H9 (cell line): ENCODE results near the gene NUP214. TPM values are rescaled to one million over a fixed set of nuclear protein-coding genes. Genes with fewer than 3 reads are reported as not detected.

Experiments used
- DNase-seq: peaks from one replicate; pipeline ENCODE4 v3.0.0-alpha.2; 2017
- H2AFZ ChIP-seq: one replicate; pipeline ENCODE4 v1.6.1; 2013; ENCODE audit warnings: mild to moderate bottlenecking, low read length, control low read depth, moderate library complexity
- H2AK5ac ChIP-seq: 2 replicates; pipeline ENCODE4 v1.6.1; 2013; ENCODE audit warnings: low read length, control low read depth, mixed read lengths; ENCODE audit not compliant: insufficient read length
- H2BK120ac ChIP-seq: one replicate; pipeline ENCODE4 v1.6.1; 2013; ENCODE audit warnings: low read depth, mild to moderate bottlenecking, low read length, control low read depth, inconsistent platforms; ENCODE audit not compliant: poor library complexity, severe bottlenecking
- H2BK12ac ChIP-seq: 2 replicates; pipeline ENCODE4 v1.6.1; 2013; ENCODE audit warnings: low read length, control low read depth, mixed read lengths, low read depth; ENCODE audit not compliant: insufficient read length
- H2BK15ac ChIP-seq: 2 replicates; pipeline ENCODE4 v1.6.1; 2013; ENCODE audit warnings: low read depth, low read length, control low read depth
- H2BK20ac ChIP-seq: one replicate; pipeline ENCODE4 v1.6.1; 2013; ENCODE audit warnings: low read depth, mild to moderate bottlenecking, low read length, control low read depth, inconsistent platforms; ENCODE audit not compliant: poor library complexity, severe bottlenecking
- H2BK5ac ChIP-seq: 2 replicates; pipeline ENCODE4 v1.6.1; 2013; ENCODE audit warnings: low read length, control low read depth, mixed read lengths; ENCODE audit not compliant: insufficient read length
- H3K14ac ChIP-seq: 2 replicates; pipeline ENCODE4 v1.6.1; 2013; ENCODE audit warnings: low read length, control low read depth; ENCODE audit not compliant: insufficient read depth
- H3K18ac ChIP-seq: 2 replicates; pipeline ENCODE4 v1.6.1; 2013; ENCODE audit warnings: low read depth, mild to moderate bottlenecking, mixed read lengths, low read length, control low read depth; ENCODE audit not compliant: insufficient read length
- H3K23ac ChIP-seq: 2 replicates; pipeline ENCODE4 v1.6.1; 2013; ENCODE audit warnings: low read length, control low read depth, mixed read lengths, low read depth; ENCODE audit not compliant: insufficient read length
- H3K23me2 ChIP-seq: 2 replicates; pipeline ENCODE4 v1.6.1; 2013; ENCODE audit warnings: low read depth, mild to moderate bottlenecking, mixed read lengths, low read length, control low read depth; ENCODE audit not compliant: insufficient read length, poor library complexity, severe bottlenecking
- H3K27ac ChIP-seq: 2 replicates; pipeline ENCODE4 v1.5.1; 2013; ENCODE audit warnings: low read length, control low read depth, mixed read lengths, low read depth; ENCODE audit not compliant: insufficient read length
- H3K27me3 ChIP-seq: 2 replicates; pipeline ENCODE4 v1.6.1; 2013; ENCODE audit warnings: low read length, control low read depth, inconsistent platforms; ENCODE audit not compliant: insufficient read depth
- H3K4ac ChIP-seq: 2 replicates; pipeline ENCODE4 v1.6.1; 2013; ENCODE audit warnings: low read depth, mild to moderate bottlenecking, control low read depth, inconsistent platforms, low read length, moderate library complexity
- H3K4me1 ChIP-seq: 2 replicates; pipeline ENCODE4 v1.6.1; 2013; ENCODE audit warnings: low read length, control low read depth, inconsistent platforms; ENCODE audit not compliant: insufficient read depth
- H3K4me2 ChIP-seq: 2 replicates; pipeline ENCODE4 v1.6.1; 2013; ENCODE audit warnings: low read length, control low read depth, mixed read lengths; ENCODE audit not compliant: insufficient read length, insufficient read depth
- H3K56ac ChIP-seq: 2 replicates; pipeline ENCODE4 v1.6.1; 2013; ENCODE audit warnings: low read depth, mild to moderate bottlenecking, mixed read lengths, low read length, control low read depth; ENCODE audit not compliant: insufficient read length
- H3K79me1 ChIP-seq: 2 replicates; pipeline ENCODE4 v1.6.1; 2013; ENCODE audit warnings: low read depth, mild to moderate bottlenecking, moderate library complexity, low read length, control low read depth, inconsistent platforms; ENCODE audit not compliant: insufficient read depth, poor library complexity, severe bottlenecking
- H3K79me2 ChIP-seq: 2 replicates; pipeline ENCODE4 v1.6.1; 2013; ENCODE audit warnings: low read length, control low read depth, inconsistent platforms; ENCODE audit not compliant: insufficient read depth
- H3K9ac ChIP-seq: 2 replicates; pipeline ENCODE4 v1.6.1; 2013; ENCODE audit warnings: low read length, control low read depth, mixed read lengths; ENCODE audit not compliant: insufficient read length; ENCODE audit errors: extremely low read depth
- H3K9me3 ChIP-seq: one replicate; pipeline ENCODE4 v1.6.1; 2013; ENCODE audit warnings: low read depth, low read length, inconsistent platforms; ENCODE audit not compliant: control insufficient read depth
- H3T11ph ChIP-seq: one replicate; pipeline ENCODE4 v1.6.1; 2013; ENCODE audit warnings: mild to moderate bottlenecking, low read length, control low read depth, inconsistent platforms
- H4K20me1 ChIP-seq: one replicate; pipeline ENCODE4 v1.6.1; 2013; ENCODE audit not compliant: control insufficient read depth, insufficient read length, insufficient read depth
- H4K5ac ChIP-seq: 2 replicates; pipeline ENCODE4 v1.6.1; 2013; ENCODE audit warnings: low read depth, mild to moderate bottlenecking, mixed read lengths, low read length, control low read depth; ENCODE audit not compliant: insufficient read length
- H4K8ac ChIP-seq: replicated peaks from 2 replicates; pipeline ENCODE4 v1.6.1; 2013; ENCODE audit warnings: low read length, control low read depth, mixed read lengths, low read depth; ENCODE audit not compliant: insufficient read length
- H4K91ac ChIP-seq: 2 replicates; pipeline ENCODE4 v1.6.1; 2013; ENCODE audit warnings: low read depth, mild to moderate bottlenecking, moderate library complexity, mixed read lengths, low read length, control low read depth; ENCODE audit not compliant: insufficient read length
- H3K27ac Mint-ChIP-seq, 3 experiments: 2 replicates in 2 of 3; 3 replicates in 1 of 3; pipeline ENCODE4 v1.8.0; 2020 to 2021; ENCODE audit warnings: mixed read lengths in 3 of 3, mild to moderate bottlenecking in 1 of 3, moderate library complexity in 1 of 3
- H3K27me3 Mint-ChIP-seq: 2 replicates; pipeline ENCODE4 v1.8.0; 2021; ENCODE audit warnings: low read depth, mild to moderate bottlenecking, moderate library complexity, mixed read lengths
- H3K36me3 Mint-ChIP-seq, 3 experiments: 2 replicates in 2 of 3; 3 replicates in 1 of 3; pipeline ENCODE4 v1.8.0; 2020 to 2021; ENCODE audit warnings: low read depth in 3 of 3, mixed read lengths in 3 of 3; ENCODE audit not compliant: insufficient read depth in 1 of 3
- H3K4me1 Mint-ChIP-seq, 2 experiments: 2 replicates each; pipeline ENCODE4 v1.8.0; 2020; ENCODE audit warnings: mixed read lengths in 2 of 2
- H3K4me3 Mint-ChIP-seq, 2 experiments: 2 replicates in 1 of 2; 3 replicates in 1 of 2; pipeline ENCODE4 v1.8.0; 2020 to 2021; ENCODE audit warnings: mild to moderate bottlenecking in 2 of 2, mixed read lengths in 2 of 2, moderate library complexity in 1 of 2
- H3K9me3 Mint-ChIP-seq, 2 experiments: 2 replicates in 1 of 2; 3 replicates in 1 of 2; pipeline ENCODE4 v1.8.0; 2020; ENCODE audit warnings: mild to moderate bottlenecking in 2 of 2, mixed read lengths in 2 of 2, moderate library complexity in 1 of 2
- WGBS: extraction: QIAGEN DNeasy Blood & Tissue Kit; methylation state at CpG from one replicate; pipeline ENCODE4 v1.1.7; 2013; ENCODE audit warnings: missing lambda C conversion rate, low lambda C conversion rate, mixed read lengths; ENCODE audit not compliant: insufficient read length; ENCODE audit errors: extremely low coverage; 5-methylcytosine and 5-hydroxymethylcytosine counted together
- total RNA-seq: library from RNA; stranded (reverse); gene quantifications from 2 replicates; pipeline ENCODE4 v1.2.1, GENCODE V29; 2021
- TF ChIP-seq, protein P1 (sequence below): fragments of 200-600 bp; sonication (generic); conservative IDR thresholded peaks from 3 replicates; pipeline ENCODE4 v1.8.0; 2021; ENCODE audit warnings: antibody characterized with exemption, mild to moderate bottlenecking

NUP214 gene
- total RNA-seq, 1 experiment from 2014 or later, result 53.8 TPM

- Histone ChIP-seq H3T11ph (no peak overlapping the region), H2AK5ac (no peak overlapping the region), H3K23me2 (no peaks in the 10 kb centered on the region), H4K5ac (no peak overlapping the region), H3K27me3 (no peaks in the 10 kb centered on the region), H4K91ac (no peak overlapping the region), H3K18ac (no peak overlapping the region), H2BK120ac (no peak overlapping the region), H3K4ac (no peak overlapping the region), H2AFZ (no peak overlapping the region), H3K56ac (no peak overlapping the region), H3K4me2 (no peak overlapping the region), H3K14ac (no peak overlapping the region), H3K79me1 (no peaks in the 10 kb centered on the region), H4K8ac (no peak overlapping the region), H2BK12ac (no peak overlapping the region), H3K23ac (no peak overlapping the region), H3K27ac (no peak overlapping the region), H3K79me2 (no peaks in the 10 kb centered on the region), H3K9ac (no peak overlapping the region), H2BK15ac (no peak overlapping the region), H4K20me1 (no peaks in the 10 kb centered on the region), H2BK5ac (no peak overlapping the region), H3K4me1 (no peaks in the 10 kb centered on the region; the same call in 1 of the 2 replicates), H3K9me3 (no peaks in the 10 kb centered on the region), H2BK20ac (no peak overlapping the region)
- no peak for DNase-seq
- WGBS, result no CpG with 5 or more reads among the region's 14 CpGs
- H3K4me1 Mint-ChIP-seq, result peaks cover 5 to 21% of the 10 kb centered on the region in 2 experiments; a peak in 3 of 4 replicates
- H3K4me3 Mint-ChIP-seq, result no peak overlapping the region; a peak in 1 of 5 replicates
- no peaks in the 10 kb centered on the region for H3K36me3 Mint-ChIP-seq
- peak overlapping the region in 1 of 3 experiments; percentile 55; a peak in 1 of 7 replicates for H3K27ac Mint-ChIP-seq
- TF ChIP-seq, protein P1, sequence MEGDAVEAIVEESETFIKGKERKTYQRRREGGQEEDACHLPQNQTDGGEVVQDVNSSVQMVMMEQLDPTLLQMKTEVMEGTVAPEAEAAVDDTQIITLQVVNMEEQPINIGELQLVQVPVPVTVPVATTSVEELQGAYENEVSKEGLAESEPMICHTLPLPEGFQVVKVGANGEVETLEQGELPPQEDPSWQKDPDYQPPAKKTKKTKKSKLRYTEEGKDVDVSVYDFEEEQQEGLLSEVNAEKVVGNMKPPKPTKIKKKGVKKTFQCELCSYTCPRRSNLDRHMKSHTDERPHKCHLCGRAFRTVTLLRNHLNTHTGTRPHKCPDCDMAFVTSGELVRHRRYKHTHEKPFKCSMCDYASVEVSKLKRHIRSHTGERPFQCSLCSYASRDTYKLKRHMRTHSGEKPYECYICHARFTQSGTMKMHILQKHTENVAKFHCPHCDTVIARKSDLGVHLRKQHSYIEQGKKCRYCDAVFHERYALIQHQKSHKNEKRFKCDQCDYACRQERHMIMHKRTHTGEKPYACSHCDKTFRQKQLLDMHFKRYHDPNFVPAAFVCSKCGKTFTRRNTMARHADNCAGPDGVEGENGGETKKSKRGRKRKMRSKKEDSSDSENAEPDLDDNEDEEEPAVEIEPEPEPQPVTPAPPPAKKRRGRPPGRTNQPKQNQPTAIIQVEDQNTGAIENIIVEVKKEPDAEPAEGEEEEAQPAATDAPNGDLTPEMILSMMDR, result no peak
- no peaks in the 10 kb centered on the region for H3K27me3 Mint-ChIP-seq
- H3K9me3 Mint-ChIP-seq, result no peaks in the 10 kb centered on the region
These were observed 129.2 kb downstream of the NUP214 start for GRCh38 chr9:131254626-131255025.
